Adrenal gland (tissue), 12 donors: Measurements from ENCODE around the gene INO80E. TPM values are rescaled to one million over a fixed set of nuclear protein-coding genes. Genes with fewer than 3 reads are reported as not detected.
"Not testable (repeated sequence)": the region's sequence is repeated elsewhere in the genome, so short reads cannot be mapped to it uniquely, and the experiment has no call there.

Experiments used
- DNase-seq, 7 donors: peaks; one replicate each; pipeline ENCODE4 v3.0.0-alpha.2; 2019 to 2020
- H3K27ac ChIP-seq, 5 donors: fragments of 200-600 bp; sonication (generic) in 4 of 5; 1 replicate in 3 of 5; 2 replicates in 2 of 5; pipeline versions ENCODE4 v1.5.1 to v1.8.0; 2016 to 2020; ENCODE audit warnings: mild to moderate bottlenecking in 1 of 5
- H3K27me3 ChIP-seq: fragments of 200-600 bp; 2 replicates; pipeline ENCODE4 v1.8.0; 2021
- H3K36me3 ChIP-seq, 2 donors: fragments of 200-600 bp; replicated peaks in 1 of 2; 1 replicate in 1 of 2; 2 replicates in 1 of 2; pipeline versions ENCODE4 v1.5.1 to v1.8.0; 2018 to 2022
- H3K4me1 ChIP-seq, 2 donors: fragments of 200-600 bp; replicated peaks in 1 of 2; 1 replicate in 1 of 2; 2 replicates in 1 of 2; pipeline versions ENCODE4 v1.5.1 to v1.8.0; 2018 to 2021
- H3K4me3 ChIP-seq, 4 donors: fragments of 200-600 bp; sonication (generic) in 3 of 4; one replicate each; pipeline ENCODE4 v1.5.1; 2016 to 2018
- H3K9me3 ChIP-seq, 3 donors: fragments of 200-600 bp; sonication (generic) in 1 of 3; replicated peaks in 1 of 3; 1 replicate in 2 of 3; 2 replicates in 1 of 3; pipeline versions ENCODE4 v1.5.1 to v1.8.0; 2016 to 2021
- CTCF ChIP-seq, 6 experiments: fragments of 450-650 bp in 4 of 6; fragments of 200-600 bp in 2 of 6; sonication (generic) in 1 of 6; IDR thresholded peaks; 1 replicate in 5 of 6; 2 replicates in 1 of 6; pipeline versions ENCODE4 v1.5.1 to v1.8.0; 2016 to 2021; ENCODE audit warnings: antibody characterized with exemption in 6 of 6, mild to moderate bottlenecking in 2 of 6, moderate library complexity in 1 of 6
- POLR2A ChIP-seq, 2 donors: fragments of 450-650 bp; IDR thresholded peaks; one replicate each; pipeline ENCODE4 v1.6.1; 2017; ENCODE audit warnings: antibody characterized with exemption in 2 of 2, mild to moderate bottlenecking in 2 of 2, moderate library complexity in 1 of 2
- WGBS, 4 donors: extraction: QIAGEN DNeasy Blood & Tissue Kit in 2 of 4; methylation state at CpG; one replicate each; pipeline versions ENCODE4 v1.1.5 to v1.1.7; 2013 to 2017; 5-methylcytosine and 5-hydroxymethylcytosine counted together
- intact Hi-C, 2 donors: fragments of 100-400 bp; cut with DNase I; formaldehyde crosslinking; loops; one replicate each; pipeline versions ENCODE4 v1.14.1 to v1.15.0; 2022 to 2023
- polyA plus RNA-seq, 3 donors: library from polyadenylated mRNA; stranded (reverse); fragments of 200-250 nt in 2 of 3; fragments of 350-450 nt in 1 of 3; fragmentation: Illumina TruSeq in 1 of 3; extraction: RNeasy Lipid Tissue Mini Kit (QIAGEN cat#74804) in 1 of 3; gene quantifications; one replicate each; pipeline ENCODE4 v1.2.3, GENCODE V29; 2013 to 2014
- total RNA-seq, 9 donors: library from RNA; depleted of rRNA in 4 of 9; stranded (reverse); fragments of >200 nt in 4 of 9; fragments of 120-200 nt in 1 of 9; fragmentation: NEBNext Ultra II Directional in 1 of 9; extraction: Animal tissue kit (Norgen Biotek cat#: 25700) in 1 of 9; gene quantifications; one replicate each; pipeline versions ENCODE4 v1.1.0 to v1.2.4, GENCODE V29; 2013 to 2023
- donor health status: healthy with polysubstance abuse.
- donor health status: Bipolar disorder and iron deficiency.
- donor health status: DM: yes; HTN: yes; CAD: no.
- donor health status: DM: no; HTN: no; CAD: no.
- donor health status: DM: no; HTN: no; CAD: no.
- donor health status: DM: yes; HTN: yes; CAD: no.

Gene INO80E
- total and polyA plus RNA-seq, 12 donors, result 31.8 to 362 (median 73.4) TPM

GRCh38 chr16:29951625-29952365 is 44.2 kb upstream of the INO80E start:
- WGBS, 4 donors, result 85 to 92% (median 90%) methylated on average over 4 to 8 of the region's 8 CpGs
- intact Hi-C loops, result no loop called here
- no peaks in the 10 kb centered on the region for H3K4me1 ChIP-seq
- no peak for TF ChIP-seq CTCF (IDR thresholded peaks at IDR 0.05)
- no peak for TF ChIP-seq POLR2A (IDR thresholded peaks at IDR 0.05)
- no peaks in the 10 kb centered on the region for H3K27me3 ChIP-seq
- H3K9me3 ChIP-seq, result no peaks in the 10 kb centered on the region
- H3K4me3 ChIP-seq, result no peak overlapping the region
- H3K36me3 ChIP-seq, result no peaks in the 10 kb centered on the region
- H3K27ac ChIP-seq, result no peak overlapping the region
- no peak for DNase-seq

GRCh38 chr16:29958756-29959155 is 37.3 kb upstream of the INO80E start:
- 89 to 94% (median 92%) methylated on average over 5 of the region's 5 CpGs for WGBS, 4 donors
- H3K27ac ChIP-seq, result no peak overlapping the region
- TF ChIP-seq POLR2A (IDR thresholded peaks at IDR 0.05) (no peak), CTCF (IDR thresholded peaks at IDR 0.05) (no peak)
- intact Hi-C loops, result no loop called here
- no peaks in the 10 kb centered on the region for H3K27me3 ChIP-seq
- H3K9me3 ChIP-seq, result no peaks in the 10 kb centered on the region
- DNase-seq, result no peak
- H3K36me3 ChIP-seq, result no peaks in the 10 kb centered on the region
- peaks cover 10 to 17% of the 10 kb centered on the region in 2 donors for H3K4me1 ChIP-seq
- H3K4me3 ChIP-seq, result no peak overlapping the region

GRCh38 chr16:29959293-29959692 is 36.7 kb upstream of the INO80E start:
- no peaks in the 10 kb centered on the region for H3K9me3 ChIP-seq
- H3K27me3 ChIP-seq, result no peaks in the 10 kb centered on the region
- H3K36me3 ChIP-seq, result no peaks in the 10 kb centered on the region
- H3K4me1 ChIP-seq, result peaks cover 10 to 21% of the 10 kb centered on the region in 2 donors
- DNase-seq, result no peak
- intact Hi-C loops, result no loop called here
- WGBS, 4 donors, result 85 to 94% (median 91%) methylated on average over 7 to 9 of the region's 9 CpGs
- no peak for TF ChIP-seq POLR2A (IDR thresholded peaks at IDR 0.05)
- H3K4me3 ChIP-seq, result no peak overlapping the region
- no peak overlapping the region for H3K27ac ChIP-seq

- H3K4me3 ChIP-seq, DNase-seq, H3K27me3 ChIP-seq, H3K27ac ChIP-seq, H3K9me3 ChIP-seq, H3K36me3 ChIP-seq, intact Hi-C loops: not testable (repeated sequence)
- 77 to 88% (median 85%) methylated on average over 4 of the region's 4 CpGs for WGBS, 4 donors
- H3K4me1 ChIP-seq, result peaks cover 10 to 27% of the 10 kb centered on the region in 2 donors
These were observed 36.2 kb upstream of the INO80E start for GRCh38 chr16:29959821-29960220.

GRCh38 chr16:29961127-29961478 is 34.9 kb upstream of the INO80E start:
- Histone ChIP-seq H3K4me1 (peaks cover 10 to 38% of the 10 kb centered on the region in 2 donors), H3K9me3 (no peaks in the 10 kb centered on the region), H3K36me3 (no peaks in the 10 kb centered on the region), H3K27ac (peak overlapping the region in 3 of 5 donors; percentile 92 to 99 (median 97)), H3K4me3 (peak overlapping the region in 1 of 4 donors; percentile 93), H3K27me3 (no peaks in the 10 kb centered on the region)
- 56 to 81% (median 66%) methylated on average over 7 to 10 of the region's 10 CpGs for WGBS, 4 donors
- TF ChIP-seq POLR2A (IDR thresholded peaks at IDR 0.05) (no peak), CTCF (IDR thresholded peaks at IDR 0.05) (no peak)
- intact Hi-C loops, result no loop called here
- DNase-seq, result no peak
